Measurements from ENCODE around the gene CISD1. TPM values are rescaled to one million over a fixed set of nuclear protein-coding genes. Genes with fewer than 3 reads are reported as not detected.

Gene CISD1
- total and polyA plus RNA-seq, 9 of the 15 experiments (the other 6 are each of a cell fraction or from before 2014, with no cell fraction given): 35.8 to 342 (median 118) TPM

DNA sequence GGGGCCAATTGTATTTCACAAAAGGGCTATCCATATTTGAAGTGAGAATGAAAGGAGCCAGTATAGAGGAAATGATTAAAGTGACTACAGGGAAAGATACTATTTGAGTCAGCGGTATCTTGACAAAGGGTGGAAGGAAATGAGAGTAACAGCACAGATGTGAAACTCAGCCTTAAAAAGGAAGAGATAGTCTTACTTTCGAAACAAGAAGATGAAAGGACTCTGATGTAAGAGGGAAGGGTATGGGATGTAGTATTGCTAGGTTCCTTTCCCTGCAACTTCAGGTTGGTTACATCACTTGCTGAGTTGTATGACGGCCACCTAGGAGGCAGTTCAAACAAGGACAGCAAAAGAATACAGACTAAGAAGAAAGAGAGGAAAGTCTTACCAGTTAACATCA is 13.7 kb downstream of the CISD1 start:
- no peak; the same call in 2 of the 3 replicates for ATAC-seq
- Histone ChIP-seq H3K36me3 (ENCODE audit: control insufficient read depth, insufficient read depth, low read length) (peaks cover 78% of the 10 kb centered on the region), H3K9me1 (ENCODE audit: control insufficient read depth, insufficient read depth, low read length) (no peaks in the 10 kb centered on the region), H3K27me3 (ENCODE audit: control insufficient read depth in 2 of 2, insufficient read depth in 2 of 2, low read length in 2 of 2) (no peaks in the 10 kb centered on the region), H4K20me1 (replicated peaks; ENCODE audit: control insufficient read depth, insufficient read depth, low read length) (no peaks in the 10 kb centered on the region), H2AFZ (ENCODE audit: low read depth, low read length) (no peak overlapping the region), H3K9ac (ENCODE audit: insufficient read depth in 1 of 2, low read depth in 2 of 2, low read length in 2 of 2) (no peak overlapping the region), H3K4me2 (ENCODE audit: insufficient read depth, low read length) (no peak overlapping the region), H3K9me3 (replicated peaks; ENCODE audit: control insufficient read depth, insufficient read depth, low read depth, low read length) (no peaks in the 10 kb centered on the region), H3K79me2 (ENCODE audit: control insufficient read depth, insufficient read depth, low read length) (peaks cover 3% of the 10 kb centered on the region; the same call in 1 of the 3 replicates), H3K27ac (ENCODE audit: extremely low read depth, low read depth, low read length) (no peak overlapping the region), H3K4me1 (replicated peaks in 1 of 2; ENCODE audit: control insufficient read depth in 2 of 2, insufficient read depth in 2 of 2, low read length in 2 of 2) (no peaks in the 10 kb centered on the region), H3K4me3 (no peak overlapping the region)
- CTCF ChIA-PET (ENCODE audit: low intra/inter-chr PET ratio): no interaction called here
- TF ChIP-seq RHOXF2B (CRISPR knock-in tag; conservative IDR thresholded peaks at IDR 0.05): no peak
- no peak for TF ChIP-seq RBM17 (IDR thresholded peaks at IDR 0.05; ENCODE audit: borderline replicate concordance, low read depth, low read length)
- TF ChIP-seq, protein P1, sequence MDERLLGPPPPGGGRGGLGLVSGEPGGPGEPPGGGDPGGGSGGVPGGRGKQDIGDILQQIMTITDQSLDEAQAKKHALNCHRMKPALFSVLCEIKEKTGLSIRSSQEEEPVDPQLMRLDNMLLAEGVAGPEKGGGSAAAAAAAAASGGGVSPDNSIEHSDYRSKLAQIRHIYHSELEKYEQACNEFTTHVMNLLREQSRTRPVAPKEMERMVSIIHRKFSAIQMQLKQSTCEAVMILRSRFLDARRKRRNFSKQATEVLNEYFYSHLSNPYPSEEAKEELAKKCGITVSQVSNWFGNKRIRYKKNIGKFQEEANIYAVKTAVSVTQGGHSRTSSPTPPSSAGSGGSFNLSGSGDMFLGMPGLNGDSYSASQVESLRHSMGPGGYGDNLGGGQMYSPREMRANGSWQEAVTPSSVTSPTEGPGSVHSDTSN (CRISPR knock-in tag; IDR thresholded peaks at IDR 0.05; ENCODE audit: low read depth): no peak
- TF ChIP-seq, protein P1 (tag; conservative IDR thresholded peaks at IDR 0.05; ENCODE audit: low read depth): no peak
- no peak for DNase-seq (ENCODE audit: extremely low read depth in 1 of 4, low spot score in 3 of 4)
- WGBS (ENCODE audit: insufficient coverage, low coverage, missing lambda C conversion rate): 97% methylated on average over 3 of the region's 3 CpGs
- intact Hi-C loops (cut with micrococcal nuclease) (no loop called here), in situ Hi-C loops (cut with MboI) (no loop called here)
- POLR2A ChIA-PET: no interaction called here
- FAIRE-seq: no peak
- BruUV-seq (replicated peaks): no TSS peak
